ENCODE results near the gene PTGDS. TPM values are rescaled to one million over a fixed set of nuclear protein-coding genes. Genes with fewer than 3 reads are reported as not detected.
A peak's percentile ranks its signal among the peaks of the same experiment; 100 is the strongest.

The PTGDS gene
- total RNA-seq, 1 donor = 10.8 TPM

DNA sequence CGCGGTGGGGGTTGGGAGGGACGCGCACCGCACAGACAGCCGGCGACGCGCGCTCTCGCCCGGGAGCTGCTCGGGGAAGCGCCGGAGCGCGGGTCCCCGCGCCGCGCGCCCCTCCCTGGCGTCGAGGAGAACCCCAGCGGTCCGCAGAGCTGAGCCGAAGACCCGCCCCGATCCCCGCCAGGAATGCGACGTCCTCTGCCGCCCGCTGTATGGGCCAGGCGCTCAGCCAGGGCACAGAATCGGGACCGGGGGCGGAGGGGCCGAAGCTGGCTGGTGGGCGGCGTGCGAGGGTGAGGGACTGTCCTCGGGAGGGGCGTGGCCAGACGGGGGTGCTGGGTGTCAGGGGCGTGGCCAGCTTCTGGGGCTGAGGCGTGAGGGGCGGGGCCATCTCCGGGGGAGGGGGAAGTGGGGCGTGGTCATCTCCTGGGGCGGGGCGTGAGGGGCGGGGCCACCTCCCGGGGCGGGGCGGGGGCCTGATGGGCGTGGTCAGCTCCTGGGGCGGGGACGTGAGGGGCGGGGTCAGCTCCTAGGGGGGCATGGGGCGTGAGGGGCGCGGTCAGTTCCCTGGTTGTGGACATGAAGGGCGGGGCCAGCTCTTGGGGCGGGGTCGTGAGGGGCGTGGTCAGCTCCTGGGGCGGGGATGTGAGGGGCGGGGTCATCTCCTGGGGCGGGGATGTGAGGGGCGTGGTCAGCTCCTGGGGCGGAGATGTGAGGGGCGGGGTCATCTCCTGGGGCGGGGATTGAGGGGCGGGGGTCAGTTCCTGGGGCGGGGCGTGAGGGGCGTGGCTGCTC lies 965 bp downstream of the PTGDS start:
- peak overlapping the region; percentile 73 for H3K4me3 ChIP-seq (ENCODE audit: low read depth, low read length)
- no peak for TF ChIP-seq CTCF (IDR thresholded peaks at IDR 0.05; ENCODE audit: insufficient read depth, low read depth, low read length)
- DNase-seq (ENCODE audit: low read depth) = peak; percentile 82

- DNase-seq (ENCODE audit: low read depth) = no peak
- H3K4me3 ChIP-seq (ENCODE audit: low read depth, low read length) = peak overlapping the region; percentile 9
- TF ChIP-seq CTCF (IDR thresholded peaks at IDR 0.05; ENCODE audit: insufficient read depth, low read depth, low read length) = no peak
These were observed 1.7 kb downstream of the PTGDS start for GRCh38 chr9:136978865-136979544.

DNA sequence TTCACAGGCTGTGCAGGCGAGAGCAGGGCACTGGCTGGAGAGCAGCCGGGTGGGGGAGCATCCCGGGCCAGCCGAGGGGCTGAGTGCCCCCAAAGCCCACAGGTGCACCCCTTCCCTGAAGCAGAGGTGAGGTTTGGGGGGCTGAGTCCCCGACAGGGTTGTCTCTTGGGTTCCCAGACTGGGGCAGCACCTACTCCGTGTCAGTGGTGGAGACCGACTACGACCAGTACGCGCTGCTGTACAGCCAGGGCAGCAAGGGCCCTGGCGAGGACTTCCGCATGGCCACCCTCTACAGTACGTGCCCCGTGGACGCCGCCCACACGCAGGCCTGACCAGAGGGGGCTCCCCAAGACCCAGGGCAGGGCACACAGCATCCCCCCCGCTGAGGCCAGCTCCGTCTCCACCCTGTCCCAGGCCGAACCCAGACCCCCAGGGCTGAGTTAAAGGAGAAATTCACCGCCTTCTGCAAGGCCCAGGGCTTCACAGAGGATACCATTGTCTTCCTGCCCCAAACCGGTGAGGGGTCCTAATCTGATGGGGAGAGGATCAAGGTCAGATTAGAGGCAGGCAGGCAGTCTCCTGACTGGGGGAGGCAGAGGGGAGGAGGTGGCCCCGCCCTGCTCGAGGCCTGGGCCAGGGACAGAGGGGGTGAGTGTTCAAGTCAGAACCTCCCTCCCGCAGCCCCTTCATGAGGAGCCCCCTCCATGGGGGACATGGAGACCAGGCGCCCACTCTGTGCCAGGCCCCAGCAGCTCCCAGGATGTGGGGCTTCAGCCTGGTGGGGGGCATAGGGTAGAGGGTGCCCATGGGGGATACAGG lies 2.7 kb downstream of the PTGDS start:
- no peak for DNase-seq (ENCODE audit: low read depth)
- no peak for TF ChIP-seq CTCF (IDR thresholded peaks at IDR 0.05; ENCODE audit: insufficient read depth, low read depth, low read length)
- no peak overlapping the region for H3K4me3 ChIP-seq (ENCODE audit: low read depth, low read length)

GRCh38 chr9:136980669-136981478 lies 3.6 kb downstream of the PTGDS start:
- H3K4me3 ChIP-seq (ENCODE audit: low read depth, low read length) = no peak overlapping the region
- no peak for DNase-seq (ENCODE audit: low read depth)
- no peak for TF ChIP-seq CTCF (IDR thresholded peaks at IDR 0.05; ENCODE audit: insufficient read depth, low read depth, low read length)

DNA sequence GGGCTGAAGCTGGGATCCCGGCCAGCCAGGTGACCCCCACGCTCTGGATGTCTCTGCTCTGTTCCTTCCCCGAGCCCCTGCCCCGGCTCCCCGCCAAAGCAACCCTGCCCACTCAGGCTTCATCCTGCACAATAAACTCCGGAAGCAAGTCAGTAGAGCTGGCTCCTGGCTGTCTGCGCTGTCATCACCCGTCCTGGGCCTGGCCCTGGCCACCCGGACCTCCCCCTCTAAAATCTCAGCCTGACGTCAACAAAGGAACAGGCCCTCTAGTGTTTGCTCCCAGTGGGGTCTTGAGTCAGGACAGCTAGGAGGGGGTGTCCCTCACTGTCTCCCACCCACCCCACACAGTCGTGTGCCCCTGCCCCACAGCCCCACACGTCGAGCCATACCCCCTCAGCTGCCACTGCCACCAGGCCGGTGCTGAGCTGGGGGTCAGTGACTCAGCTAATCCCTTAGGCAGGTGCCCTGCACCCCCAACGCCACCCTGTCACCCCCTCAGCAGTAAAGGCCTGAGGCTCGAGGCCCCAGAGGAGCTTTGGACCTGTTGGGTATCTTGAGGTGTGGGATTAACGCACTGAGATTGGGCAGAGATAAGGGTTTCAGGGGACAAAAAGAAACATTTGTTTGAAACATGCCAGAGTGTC lies 4.4 kb downstream of the PTGDS start:
- no peak for DNase-seq (ENCODE audit: low read depth)
- H3K4me3 ChIP-seq (ENCODE audit: low read depth, low read length) = no peak overlapping the region
- TF ChIP-seq CTCF (IDR thresholded peaks at IDR 0.05; ENCODE audit: insufficient read depth, low read depth, low read length) = no peak

Data from fibroblast of villous mesenchyme (primary cell).